Measurements from ENCODE around the gene RPA3. TPM values are rescaled to one million over a fixed set of nuclear protein-coding genes. Genes with fewer than 3 reads are reported as not detected.

Gene RPA3
- total RNA-seq, 1 experiment from 2014 or later, result 38.9 TPM

GRCh38 chr7:7706101-7706511 lies 12.3 kb downstream of the RPA3 start:
- Histone ChIP-seq H2AFZ (ENCODE audit: low read length) (no peak overlapping the region), H3K9ac (ENCODE audit: low read length) (no peak overlapping the region), H3K27me3 (ENCODE audit: low read length) (no peaks in the 10 kb centered on the region), H3K4me1 (ENCODE audit: insufficient read depth, low read length) (no peaks in the 10 kb centered on the region), H3K9me2 (replicated peaks; ENCODE audit: low read length) (no peaks in the 10 kb centered on the region), H4K20me1 (ENCODE audit: low read length) (no peaks in the 10 kb centered on the region), H3K9me3 (ENCODE audit: low read length) (no peaks in the 10 kb centered on the region), H3F3A (ENCODE audit: low read length, unreplicated experiment) (no peaks in the 10 kb centered on the region), H3K36me3 (ENCODE audit: low read depth, low read length) (no peaks in the 10 kb centered on the region), H3K79me2 (ENCODE audit: low read length) (no peaks in the 10 kb centered on the region), H3K4me2 (ENCODE audit: low read length) (no peak overlapping the region), H3K4me3 (ENCODE audit: low read length) (no peak overlapping the region), H3K27ac (ENCODE audit: low read length) (no peak overlapping the region)
- intact Hi-C loops (cut with micrococcal nuclease), result no loop called here
- DNase-seq (no peak), ATAC-seq (no peak)
- no TSS peak for BruUV-seq (replicated peaks)
- POLR2A ChIA-PET (ENCODE audit: unreplicated experiment), result no interaction called here
- no peak for TF ChIP-seq EZH2 (IDR thresholded peaks at IDR 0.05; ENCODE audit: low read length, unreplicated experiment)
- no peak for TF ChIP-seq EZH2phosphoT487 (IDR thresholded peaks at IDR 0.05; ENCODE audit: borderline replicate concordance, low read length)
- TF ChIP-seq CTCF (conservative IDR thresholded peaks at IDR 0.05; ENCODE audit: low read depth, low read length), result no peak
- CTCF ChIA-PET, result no interaction called here

- Histone ChIP-seq H3K4me2 (ENCODE audit: low read length) (no peak overlapping the region), H3K79me2 (ENCODE audit: low read length) (no peaks in the 10 kb centered on the region), H3K4me3 (ENCODE audit: low read length) (no peak overlapping the region), H3K9ac (ENCODE audit: low read length) (no peak overlapping the region), H3K4me1 (ENCODE audit: insufficient read depth, low read length) (no peaks in the 10 kb centered on the region), H2AFZ (ENCODE audit: low read length) (no peak overlapping the region), H3K9me3 (ENCODE audit: low read length) (no peaks in the 10 kb centered on the region), H3F3A (ENCODE audit: low read length, unreplicated experiment) (no peaks in the 10 kb centered on the region), H3K27ac (ENCODE audit: low read length) (no peak overlapping the region), H3K36me3 (ENCODE audit: low read depth, low read length) (no peaks in the 10 kb centered on the region), H4K20me1 (ENCODE audit: low read length) (no peaks in the 10 kb centered on the region), H3K9me2 (replicated peaks; ENCODE audit: low read length) (no peaks in the 10 kb centered on the region), H3K27me3 (ENCODE audit: low read length) (no peaks in the 10 kb centered on the region)
- CTCF ChIA-PET, result no interaction called here
- POLR2A ChIA-PET (ENCODE audit: unreplicated experiment), result no interaction called here
- intact Hi-C loops (cut with micrococcal nuclease), result loop anchor here (2.0 kb wide), 1 partner anchor 13 kb away; the partner anchor contains the start of gene RPA3
- no TSS peak for BruUV-seq (replicated peaks)
- ATAC-seq (no peak), DNase-seq (no peak)
- TF ChIP-seq CTCF (conservative IDR thresholded peaks at IDR 0.05; ENCODE audit: low read depth, low read length) (no peak), EZH2 (IDR thresholded peaks at IDR 0.05; ENCODE audit: low read length, unreplicated experiment) (no peak), EZH2phosphoT487 (IDR thresholded peaks at IDR 0.05; ENCODE audit: borderline replicate concordance, low read length) (no peak)
Measured at GRCh38 chr7:7705318-7705717, 13.1 kb downstream of the RPA3 start.

- TF ChIP-seq CTCF (conservative IDR thresholded peaks at IDR 0.05; ENCODE audit: low read depth, low read length) (no peak), EZH2 (IDR thresholded peaks at IDR 0.05; ENCODE audit: low read length, unreplicated experiment) (no peak), EZH2phosphoT487 (IDR thresholded peaks at IDR 0.05; ENCODE audit: borderline replicate concordance, low read length) (no peak)
- POLR2A ChIA-PET (ENCODE audit: unreplicated experiment), result no interaction called here
- Histone ChIP-seq H3K27ac (ENCODE audit: low read length) (no peak overlapping the region), H3K9me3 (ENCODE audit: low read length) (no peaks in the 10 kb centered on the region), H3K9me2 (replicated peaks; ENCODE audit: low read length) (no peaks in the 10 kb centered on the region), H3F3A (ENCODE audit: low read length, unreplicated experiment) (no peaks in the 10 kb centered on the region), H3K27me3 (ENCODE audit: low read length) (no peaks in the 10 kb centered on the region), H2AFZ (ENCODE audit: low read length) (no peak overlapping the region), H3K4me2 (ENCODE audit: low read length) (no peak overlapping the region), H4K20me1 (ENCODE audit: low read length) (no peaks in the 10 kb centered on the region), H3K79me2 (ENCODE audit: low read length) (no peaks in the 10 kb centered on the region), H3K4me3 (ENCODE audit: low read length) (no peak overlapping the region), H3K9ac (ENCODE audit: low read length) (no peak overlapping the region), H3K4me1 (ENCODE audit: insufficient read depth, low read length) (0 out of 2 replicates have a peak, but pooled peaks cover 1% of the 10 kb centered on the region), H3K36me3 (ENCODE audit: low read depth, low read length) (no peaks in the 10 kb centered on the region)
- DNase-seq, result no peak
- no TSS peak for BruUV-seq (replicated peaks)
- intact Hi-C loops (cut with micrococcal nuclease), result loop anchor here (2.0 kb wide), 1 partner anchor 14 kb away; the partner anchor contains the start of gene RPA3
- no peak for ATAC-seq
- CTCF ChIA-PET, result interaction anchor here (0.6 kb wide), 1 partner anchor 591 kb away, joined by 5 read pairs; no protein-coding TSS in a partner anchor
Measured at GRCh38 chr7:7704867-7705266, 13.5 kb downstream of the RPA3 start.
